OCI-M1 (cell line): ENCODE data around the gene NDST3.

Experiments
- DNase-seq: peaks from one replicate; lab custom pipeline; 2025; lab: John Stamatoyannopoulos, UW

The NDST3 gene

GRCh38 chr4:118034053-118034785 is at the start of gene NDST3:
NDST3 (plus strand) TSS chr4:118034486; CDS start chr4:118053911, 19,425 bp downstream.
- DNase-seq, result peak; percentile 81

- DNase-seq, result peak; percentile 43
These were observed 48.0 kb upstream of the NDST3 start for GRCh38 chr4:117986321-117986720.

GRCh38 chr4:117987464-117987863 is 46.8 kb upstream of the NDST3 start:
- peak; percentile 59 for DNase-seq

GRCh38 chr4:117996891-117997290 is 37.4 kb upstream of the NDST3 start:
- no peak for DNase-seq

GRCh38 chr4:118004088-118004487 is 30.2 kb upstream of the NDST3 start:
- DNase-seq, result no peak

- no peak for DNase-seq
These were observed 28.4 kb upstream of the NDST3 start for GRCh38 chr4:118005883-118006282.

- peak; percentile 3 for DNase-seq
These were observed 22.1 kb upstream of the NDST3 start for GRCh38 chr4:118012142-118012541.

- no peak for DNase-seq
These were observed 19.5 kb upstream of the NDST3 start for GRCh38 chr4:118014831-118015230.

GRCh38 chr4:118018381-118019145 is 15.7 kb upstream of the NDST3 start:
- DNase-seq, result no peak

GRCh38 chr4:118026806-118027205 is 7.5 kb upstream of the NDST3 start:
- no peak for DNase-seq

GRCh38 chr4:118029224-118029623 is 5.1 kb upstream of the NDST3 start:
- no peak for DNase-seq

- no peak for DNase-seq
These were observed 1.6 kb upstream of the NDST3 start for GRCh38 chr4:118032691-118033090.

GRCh38 chr4:118033148-118034052 is 886 bp upstream of the NDST3 start:
- DNase-seq, result peak; percentile 36

- DNase-seq, result no peak
These were observed 1.0 kb downstream of the NDST3 start for GRCh38 chr4:118035309-118035708.

- no peak for DNase-seq
These were observed 2.0 kb downstream of the NDST3 start for GRCh38 chr4:118036336-118036735.

- no peak for DNase-seq
These were observed 3.7 kb downstream of the NDST3 start for GRCh38 chr4:118037955-118038354.

GRCh38 chr4:118046323-118046722 is 12.0 kb downstream of the NDST3 start:
- DNase-seq, result no peak

- DNase-seq, result no peak
These were observed 12.8 kb downstream of the NDST3 start for GRCh38 chr4:118047043-118047442.

GRCh38 chr4:118058955-118059354 is 24.7 kb downstream of the NDST3 start:
- no peak for DNase-seq

- DNase-seq, result no peak
These were observed 25.1 kb downstream of the NDST3 start for GRCh38 chr4:118059397-118059796.

GRCh38 chr4:118076958-118077766 is 42.9 kb downstream of the NDST3 start:
- peak; percentile 70 for DNase-seq

- DNase-seq, result no peak
These were observed 43.5 kb downstream of the NDST3 start for GRCh38 chr4:118077767-118078105.
